Measurements from ENCODE around the gene SGSM1.

The SGSM1 gene

DNA sequence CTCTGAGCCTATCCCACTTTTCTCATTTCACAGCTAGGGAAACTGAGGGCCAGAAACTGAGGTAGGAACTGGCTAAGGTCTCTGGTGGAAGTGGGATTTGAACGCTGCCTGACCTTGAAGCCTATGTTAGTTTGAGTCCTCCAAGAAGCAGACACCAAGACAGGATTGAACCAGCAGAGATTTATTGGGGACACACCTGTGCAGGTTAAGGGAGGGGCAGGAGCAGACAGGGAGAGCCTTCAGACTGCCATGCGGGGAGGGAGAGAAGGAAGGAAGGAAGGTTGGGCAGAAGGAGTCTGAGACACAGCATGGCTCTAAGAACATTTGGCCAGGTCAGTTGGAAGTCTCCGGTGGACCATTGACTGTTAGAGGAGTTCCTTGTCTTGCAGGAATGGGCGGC is 59.5 kb downstream of the SGSM1 start:
- TF ChIP-seq CTCF (conservative IDR thresholded peaks at IDR 0.05; ENCODE audit: low read length), result no peak
- no peak for DNase-seq (ENCODE audit: low read depth)
- H3K4me3 ChIP-seq (ENCODE audit: low read length), result no peak overlapping the region

GRCh38 chr22:24867323-24868022 is 61.5 kb downstream of the SGSM1 start:
- no peak overlapping the region for H3K4me3 ChIP-seq (ENCODE audit: low read length)
- DNase-seq (ENCODE audit: low read depth), result no peak
- no peak for TF ChIP-seq CTCF (conservative IDR thresholded peaks at IDR 0.05; ENCODE audit: low read length)

GRCh38 chr22:24868979-24869378 is 63.0 kb downstream of the SGSM1 start:
- TF ChIP-seq CTCF (conservative IDR thresholded peaks at IDR 0.05; ENCODE audit: low read length), result no peak
- no peak overlapping the region for H3K4me3 ChIP-seq (ENCODE audit: low read length)
- no peak for DNase-seq (ENCODE audit: low read depth)

DNA sequence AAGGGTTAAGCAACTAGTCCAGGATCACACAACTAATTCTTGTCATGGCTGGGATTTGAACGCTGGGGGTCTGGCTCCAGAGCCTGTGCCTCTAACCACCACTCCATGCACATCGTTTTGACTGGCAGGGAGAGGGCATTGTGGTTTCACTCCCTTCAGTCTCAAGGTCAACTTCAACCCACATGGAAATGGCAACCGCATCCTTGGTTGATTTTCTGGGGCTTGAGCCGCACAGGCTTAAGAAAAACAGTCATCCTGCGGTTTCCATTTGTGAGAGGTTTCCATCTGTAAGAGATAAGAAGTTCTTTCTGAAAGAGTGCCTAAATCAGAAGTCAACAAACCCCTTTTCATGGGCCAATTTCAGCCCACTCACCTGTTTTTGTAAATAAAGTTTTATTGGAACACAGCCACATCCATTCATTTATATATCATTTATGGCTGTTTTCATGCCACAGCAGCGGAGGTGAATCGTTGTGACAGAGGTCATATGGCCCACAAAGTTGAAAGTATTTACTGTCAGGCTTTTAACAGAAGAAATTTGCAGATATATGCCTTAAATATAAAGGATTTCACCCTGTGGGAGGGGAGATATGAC is 65.7 kb downstream of the SGSM1 start:
- H3K4me3 ChIP-seq (ENCODE audit: low read length), result no peak overlapping the region
- no peak for DNase-seq (ENCODE audit: low read depth)
- TF ChIP-seq CTCF (conservative IDR thresholded peaks at IDR 0.05; ENCODE audit: low read length), result no peak

DNA sequence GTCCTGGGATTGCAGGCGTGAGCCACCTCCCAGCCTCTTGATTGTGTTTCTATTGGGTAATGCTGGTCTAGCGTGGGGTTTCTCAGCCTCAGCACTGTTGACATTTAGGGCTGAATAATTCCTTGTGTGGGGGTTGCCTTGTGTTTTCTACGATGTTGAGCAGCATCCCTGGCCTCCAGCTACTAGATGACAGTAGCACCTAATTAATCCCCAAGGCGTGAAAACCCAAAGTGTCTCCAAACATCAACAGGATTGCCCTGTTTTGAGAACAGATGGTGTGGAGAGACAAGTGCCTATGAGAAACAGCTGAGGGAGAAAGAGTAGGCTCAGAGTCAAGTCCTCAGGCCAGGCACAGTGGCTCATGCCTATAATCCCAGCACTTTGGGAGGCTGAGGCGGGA is 67.2 kb downstream of the SGSM1 start:
- DNase-seq (ENCODE audit: low read depth), result no peak
- H3K4me3 ChIP-seq (ENCODE audit: low read length), result no peak overlapping the region

GRCh38 chr22:24875862-24876506 is 70.0 kb downstream of the SGSM1 start:
- H3K4me3 ChIP-seq (ENCODE audit: low read length), result no peak overlapping the region
- no peak for TF ChIP-seq CTCF (conservative IDR thresholded peaks at IDR 0.05; ENCODE audit: low read length)
- no peak for DNase-seq (ENCODE audit: low read depth)

More for the DNA sequence above, 67.2 kb downstream of the SGSM1 start:
- no peak for TF ChIP-seq CTCF (conservative IDR thresholded peaks at IDR 0.05; ENCODE audit: low read length)

GRCh38 chr22:24876700-24877099 is 70.7 kb downstream of the SGSM1 start:
- no peak for DNase-seq (ENCODE audit: low read depth)
- TF ChIP-seq CTCF (conservative IDR thresholded peaks at IDR 0.05; ENCODE audit: low read length), result no peak
- H3K4me3 ChIP-seq (ENCODE audit: low read length), result no peak overlapping the region
